ENCODE data around the gene PTPRD.

PTPRD gene

DNA sequence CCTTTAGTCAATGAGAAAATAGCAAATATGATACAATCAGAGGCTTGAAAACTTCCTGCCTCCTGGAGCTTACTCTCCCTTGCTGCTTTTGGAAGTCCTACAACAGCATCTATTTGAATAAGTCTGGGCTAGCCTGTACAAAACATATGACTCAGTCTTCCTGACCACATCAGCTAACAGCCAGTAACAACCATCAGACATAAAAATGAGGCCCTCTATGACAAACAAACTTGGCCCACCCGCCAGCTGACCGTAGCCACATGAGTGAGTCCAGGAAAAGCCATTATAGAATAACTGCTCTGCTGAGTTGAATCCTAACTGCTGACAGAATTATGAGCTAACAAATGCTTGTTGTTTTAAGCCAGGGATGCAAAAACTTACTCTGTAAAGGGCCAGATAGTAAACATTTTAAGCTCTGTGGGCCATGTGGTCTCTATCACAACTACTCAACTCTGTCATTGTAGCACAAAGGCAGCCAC, 347.6 kb downstream of the PTPRD start:
- TF ChIP-seq, protein P1, sequence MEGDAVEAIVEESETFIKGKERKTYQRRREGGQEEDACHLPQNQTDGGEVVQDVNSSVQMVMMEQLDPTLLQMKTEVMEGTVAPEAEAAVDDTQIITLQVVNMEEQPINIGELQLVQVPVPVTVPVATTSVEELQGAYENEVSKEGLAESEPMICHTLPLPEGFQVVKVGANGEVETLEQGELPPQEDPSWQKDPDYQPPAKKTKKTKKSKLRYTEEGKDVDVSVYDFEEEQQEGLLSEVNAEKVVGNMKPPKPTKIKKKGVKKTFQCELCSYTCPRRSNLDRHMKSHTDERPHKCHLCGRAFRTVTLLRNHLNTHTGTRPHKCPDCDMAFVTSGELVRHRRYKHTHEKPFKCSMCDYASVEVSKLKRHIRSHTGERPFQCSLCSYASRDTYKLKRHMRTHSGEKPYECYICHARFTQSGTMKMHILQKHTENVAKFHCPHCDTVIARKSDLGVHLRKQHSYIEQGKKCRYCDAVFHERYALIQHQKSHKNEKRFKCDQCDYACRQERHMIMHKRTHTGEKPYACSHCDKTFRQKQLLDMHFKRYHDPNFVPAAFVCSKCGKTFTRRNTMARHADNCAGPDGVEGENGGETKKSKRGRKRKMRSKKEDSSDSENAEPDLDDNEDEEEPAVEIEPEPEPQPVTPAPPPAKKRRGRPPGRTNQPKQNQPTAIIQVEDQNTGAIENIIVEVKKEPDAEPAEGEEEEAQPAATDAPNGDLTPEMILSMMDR (IDR thresholded peaks at IDR 0.05; ENCODE audit: insufficient read depth, low read depth, low read length, missing control alignments) = no peak
- DNase-seq (ENCODE audit: low read depth) = peak; percentile 90
- H3K4me3 ChIP-seq (ENCODE audit: low read length) = no peak overlapping the region

DNA sequence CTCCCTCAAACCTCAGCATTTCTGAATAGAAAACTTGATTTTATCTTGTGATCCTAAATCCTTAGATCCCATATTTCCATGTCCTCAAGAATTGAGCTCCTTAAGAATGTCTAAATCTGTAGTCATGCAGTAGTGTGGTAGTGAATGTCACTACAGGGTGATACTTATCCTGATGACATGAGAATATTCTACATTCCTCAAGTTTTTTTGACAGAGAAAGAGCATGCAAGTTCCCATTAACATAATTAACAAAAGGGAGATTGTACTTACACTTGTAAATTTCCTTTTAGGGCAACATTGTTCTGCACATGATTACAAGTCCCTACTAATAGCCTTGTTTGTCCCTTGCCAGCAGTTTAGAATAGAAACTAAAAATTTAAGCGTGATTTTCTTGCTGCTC, 352.3 kb downstream of the PTPRD start:
- DNase-seq (ENCODE audit: low read depth) = no peak
- no peak overlapping the region for H3K4me3 ChIP-seq (ENCODE audit: low read length)
- TF ChIP-seq, protein P1 (IDR thresholded peaks at IDR 0.05; ENCODE audit: insufficient read depth, low read depth, low read length, missing control alignments) = no peak

DNA sequence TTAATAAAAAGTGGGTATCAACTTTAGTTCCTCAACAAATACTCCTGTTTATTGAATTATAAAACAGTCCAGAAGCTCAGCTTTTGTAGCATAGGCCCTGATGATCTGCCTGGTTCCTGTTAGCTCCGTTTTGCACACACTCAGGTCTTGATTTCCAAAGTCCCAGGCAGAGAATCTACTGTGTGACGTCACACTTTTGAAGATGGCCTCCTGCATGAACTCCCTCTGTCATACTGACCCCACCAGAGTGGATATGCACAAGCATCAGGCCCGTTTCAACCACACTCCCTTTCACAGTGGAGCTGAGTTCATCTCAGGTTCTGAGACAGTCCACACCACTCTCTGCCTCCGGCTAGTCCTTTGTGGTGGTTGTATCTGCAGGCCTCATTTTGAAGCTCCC, 353.1 kb downstream of the PTPRD start:
- no peak overlapping the region for H3K4me3 ChIP-seq (ENCODE audit: low read length)
- no peak for DNase-seq (ENCODE audit: low read depth)
- TF ChIP-seq, protein P1 (IDR thresholded peaks at IDR 0.05; ENCODE audit: insufficient read depth, low read depth, low read length, missing control alignments) = no peak

DNA sequence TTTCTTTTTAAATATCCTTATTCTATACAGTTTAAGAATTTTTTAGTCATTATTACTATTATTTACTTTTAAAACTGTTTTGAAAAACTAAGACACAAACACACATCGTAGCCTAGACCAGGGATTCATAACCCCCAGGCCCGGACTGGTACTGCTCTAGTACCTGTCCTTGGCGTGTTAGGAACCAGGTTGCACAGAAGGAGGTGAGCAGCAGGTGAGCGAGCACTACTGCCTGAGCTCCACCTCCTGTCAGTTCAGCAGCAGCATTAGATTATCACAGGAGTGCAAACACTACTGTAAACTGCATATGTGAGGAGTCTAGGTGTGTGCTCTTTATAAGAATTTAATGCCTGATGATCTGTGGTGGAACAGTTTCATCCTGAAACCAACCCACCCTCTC, 357.0 kb downstream of the PTPRD start:
- H3K4me3 ChIP-seq (ENCODE audit: low read length) = no peak overlapping the region
- no peak for DNase-seq (ENCODE audit: low read depth)
- TF ChIP-seq, protein P1 (IDR thresholded peaks at IDR 0.05; ENCODE audit: insufficient read depth, low read depth, low read length, missing control alignments) = no peak

DNA sequence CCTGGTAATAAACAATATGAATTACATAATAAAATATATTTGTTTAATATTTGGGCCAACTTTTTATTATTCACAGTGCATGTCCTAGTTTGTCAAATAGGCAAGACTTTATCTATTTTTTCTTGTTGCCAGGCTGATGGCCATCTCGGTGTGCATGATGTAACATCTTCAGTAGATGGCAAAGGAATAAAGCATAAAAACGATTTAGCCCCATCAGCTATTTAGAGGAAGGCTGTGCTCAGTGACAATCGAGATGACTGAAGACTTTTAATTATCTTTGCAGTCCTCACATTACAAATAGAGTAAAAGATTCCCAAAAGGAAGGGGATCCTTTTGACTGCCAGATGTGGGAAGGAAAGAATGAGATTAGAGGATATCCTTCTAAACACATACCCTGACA, 358.5 kb downstream of the PTPRD start:
- no peak overlapping the region for H3K4me3 ChIP-seq (ENCODE audit: low read length)
- TF ChIP-seq, protein P1 (IDR thresholded peaks at IDR 0.05; ENCODE audit: insufficient read depth, low read depth, low read length, missing control alignments) = no peak
- DNase-seq (ENCODE audit: low read depth) = no peak

DNA sequence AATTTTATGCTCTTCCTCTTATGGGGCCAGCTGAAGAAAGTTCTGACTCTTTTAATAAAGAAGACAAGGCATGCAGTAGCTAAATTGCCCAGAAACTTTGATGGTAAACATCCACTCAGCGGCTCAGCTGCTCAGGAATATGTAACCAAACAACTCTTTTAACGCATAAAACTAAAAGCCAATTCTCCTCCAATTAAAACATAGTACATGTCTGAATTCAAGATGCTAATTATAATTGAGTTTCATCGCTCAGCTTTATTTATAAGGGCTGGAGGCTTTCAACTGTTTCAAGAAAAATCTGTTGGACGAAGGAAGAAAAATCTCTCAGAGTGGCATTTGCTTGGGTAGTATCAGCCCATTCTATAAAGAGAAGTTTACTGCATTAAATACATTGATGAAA, 359.5 kb downstream of the PTPRD start:
- DNase-seq (ENCODE audit: low read depth) = no peak
- TF ChIP-seq, protein P1 (IDR thresholded peaks at IDR 0.05; ENCODE audit: insufficient read depth, low read depth, low read length, missing control alignments) = no peak
- H3K4me3 ChIP-seq (ENCODE audit: low read length) = no peak overlapping the region

DNA sequence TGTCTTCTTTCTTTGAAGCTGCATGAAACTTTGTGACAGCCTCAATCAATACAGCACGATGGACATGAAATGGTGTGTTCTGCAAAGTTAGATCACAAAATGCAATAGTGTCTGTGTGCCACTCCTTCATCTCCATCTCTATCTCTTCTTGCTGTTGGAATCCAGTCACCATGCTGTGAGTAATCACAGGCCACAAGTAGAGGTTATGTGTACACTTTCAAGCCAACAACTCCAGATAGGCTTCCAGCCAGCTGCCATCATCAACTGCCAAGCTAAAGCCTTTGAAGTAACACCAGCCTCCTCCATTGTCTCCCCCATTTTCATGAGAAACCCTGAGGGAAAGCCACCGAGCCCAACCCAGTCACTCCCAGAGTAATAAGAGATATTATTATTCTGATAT, 360.6 kb downstream of the PTPRD start:
- TF ChIP-seq, protein P1 (IDR thresholded peaks at IDR 0.05; ENCODE audit: insufficient read depth, low read depth, low read length, missing control alignments) = no peak
- DNase-seq (ENCODE audit: low read depth) = peak; percentile 46
- no peak overlapping the region for H3K4me3 ChIP-seq (ENCODE audit: low read length)

Measured in epithelial cell of esophagus (primary cell).